Measurements from ENCODE around the gene TTBK2.

Gene TTBK2

DNA sequence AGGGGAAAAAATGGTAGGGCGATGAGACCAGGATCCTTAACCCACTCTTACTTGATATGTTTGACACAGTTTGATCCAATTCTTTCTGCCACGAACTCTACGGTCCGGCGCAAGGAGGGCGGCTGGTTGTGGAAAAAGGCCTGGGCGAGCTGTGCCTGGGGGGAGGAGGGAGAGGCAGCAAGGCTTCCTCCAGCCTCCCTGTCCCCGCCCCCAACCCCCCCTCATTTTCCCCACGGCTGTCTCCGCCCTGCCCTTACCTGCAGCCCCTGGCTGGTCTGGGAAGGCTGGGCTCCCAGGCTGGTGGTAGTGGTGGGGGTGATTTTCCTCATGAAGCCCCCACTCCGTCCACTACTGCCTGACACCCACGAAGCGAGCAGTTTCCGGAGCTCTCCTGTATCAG lies 191.6 kb downstream of the TTBK2 start:
- no peak for DNase-seq (ENCODE audit: low read depth, low spot score)

DNA sequence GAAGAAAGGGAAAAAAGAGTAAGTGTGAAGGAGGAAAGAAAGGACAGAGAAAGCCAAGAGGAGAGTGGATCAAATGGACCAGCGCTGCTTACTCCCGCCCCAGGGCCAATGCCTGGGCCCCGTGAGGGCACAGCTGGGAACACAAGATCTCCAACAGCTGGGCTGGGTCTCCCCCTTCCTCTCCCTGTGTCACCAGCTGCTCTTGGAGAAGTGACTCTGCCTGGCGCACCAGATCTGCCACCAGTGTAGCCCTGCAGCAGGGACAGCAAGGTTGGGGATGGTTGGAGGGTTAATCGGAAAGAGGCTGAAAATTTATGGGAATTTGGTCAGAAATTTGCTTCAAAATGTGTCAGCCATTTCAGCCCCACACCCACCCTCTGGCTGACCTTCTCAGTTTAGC lies 192.0 kb downstream of the TTBK2 start:
- no peak for DNase-seq (ENCODE audit: low read depth, low spot score)

DNA sequence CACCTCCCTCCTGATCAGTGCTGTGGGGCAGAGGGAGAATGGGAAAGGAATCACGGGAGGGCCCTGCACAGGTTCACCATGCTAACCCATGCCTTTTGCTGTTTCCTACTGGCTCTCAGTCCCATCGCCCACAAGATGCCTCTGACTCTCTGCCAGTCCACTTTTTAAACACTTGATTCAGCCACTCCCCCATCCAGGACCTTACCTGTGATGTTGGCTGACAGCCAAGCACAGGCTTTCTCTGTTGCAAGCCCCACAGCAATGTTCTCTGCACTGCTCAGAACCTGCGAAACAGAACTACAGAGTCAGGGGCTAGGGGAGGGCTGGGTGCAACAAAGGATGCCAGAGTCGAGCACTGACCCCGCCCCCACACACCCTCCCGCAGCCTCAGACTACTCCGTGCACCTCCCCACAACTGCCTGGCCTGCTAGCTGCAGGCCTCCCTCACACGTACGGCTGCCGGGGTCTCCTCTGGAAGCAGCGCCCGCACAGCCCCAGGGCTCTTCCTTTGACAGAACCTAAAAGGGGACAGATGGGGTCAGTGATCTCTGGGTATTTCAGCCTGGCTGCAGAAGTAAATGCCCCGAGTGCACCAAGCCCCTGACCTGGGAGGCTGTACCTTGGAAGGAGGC lies 192.7 kb downstream of the TTBK2 start:
- no peak for DNase-seq (ENCODE audit: low read depth, low spot score)

GRCh38 chr15:42726114-42726513 lies 194.5 kb downstream of the TTBK2 start:
- no peak for DNase-seq (ENCODE audit: low read depth, low spot score)

GRCh38 chr15:42725331-42725903 lies 195.2 kb downstream of the TTBK2 start:
- no peak for DNase-seq (ENCODE audit: low read depth, low spot score)

GRCh38 chr15:42724276-42724675 lies 196.3 kb downstream of the TTBK2 start:
- DNase-seq (ENCODE audit: low read depth, low spot score) = no peak

DNA sequence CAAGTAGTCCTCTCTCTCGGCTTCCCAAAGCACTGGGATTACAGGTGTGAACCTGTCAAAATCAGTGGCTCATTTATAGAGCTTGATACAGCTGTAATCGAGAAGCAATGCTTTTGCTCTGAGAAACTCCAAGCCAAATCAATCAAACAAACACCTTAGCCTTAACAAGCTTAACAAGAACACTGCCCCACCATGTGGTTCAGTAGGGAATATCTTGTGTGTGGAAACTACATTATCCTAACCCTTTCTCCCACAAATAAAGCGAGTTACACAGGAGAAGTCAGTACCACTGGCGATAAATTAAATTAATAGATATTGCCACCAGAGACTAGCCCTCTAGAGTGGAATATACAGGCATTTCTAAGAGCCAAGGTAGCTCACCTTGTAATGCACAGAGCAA lies 197.5 kb downstream of the TTBK2 start:
- no peak for DNase-seq (ENCODE audit: low read depth, low spot score)

GRCh38 chr15:42721916-42722315 lies 198.7 kb downstream of the TTBK2 start:
- DNase-seq (ENCODE audit: low read depth, low spot score) = no peak

DNA sequence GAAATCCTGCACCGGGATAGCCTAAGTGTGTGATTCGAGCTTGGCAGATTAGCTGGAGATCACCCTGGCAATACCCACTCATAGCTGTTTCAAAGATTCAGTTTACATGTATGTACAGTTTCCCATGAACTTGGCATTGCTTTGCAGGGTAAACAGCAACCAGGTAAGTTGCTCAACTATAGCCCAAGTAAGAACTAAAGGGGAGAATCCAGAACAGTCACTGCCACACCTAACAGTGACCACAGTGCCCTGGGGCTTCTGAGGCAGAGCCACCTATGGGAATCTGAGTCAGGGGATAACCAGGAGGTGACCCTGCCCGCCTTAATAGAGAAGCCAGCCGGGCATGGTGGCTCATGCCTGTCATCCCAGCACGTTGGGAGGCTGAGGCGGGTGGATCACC lies 199.6 kb downstream of the TTBK2 start:
- no peak for DNase-seq (ENCODE audit: low read depth, low spot score)

DNA sequence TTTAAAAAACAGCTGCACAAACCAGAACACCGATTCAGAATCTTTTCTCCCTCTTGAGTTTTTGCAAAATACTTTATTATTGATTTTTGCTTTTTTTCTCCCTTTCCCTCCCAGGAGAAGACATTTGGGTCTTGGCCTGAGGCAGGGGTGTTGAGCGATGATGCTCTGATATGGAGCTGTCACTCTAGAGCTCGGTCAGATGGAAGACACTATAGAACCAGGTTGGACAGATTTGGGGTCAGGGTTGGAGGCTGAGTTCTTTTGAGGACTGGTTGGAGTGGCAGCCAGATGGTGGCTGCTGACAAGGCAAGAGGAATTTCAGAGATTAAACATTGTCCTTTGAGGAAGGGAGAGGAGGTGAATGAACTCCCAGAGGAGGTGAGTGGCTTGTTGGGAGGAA lies 200.5 kb downstream of the TTBK2 start:
- DNase-seq (ENCODE audit: low read depth, low spot score) = no peak

DNA sequence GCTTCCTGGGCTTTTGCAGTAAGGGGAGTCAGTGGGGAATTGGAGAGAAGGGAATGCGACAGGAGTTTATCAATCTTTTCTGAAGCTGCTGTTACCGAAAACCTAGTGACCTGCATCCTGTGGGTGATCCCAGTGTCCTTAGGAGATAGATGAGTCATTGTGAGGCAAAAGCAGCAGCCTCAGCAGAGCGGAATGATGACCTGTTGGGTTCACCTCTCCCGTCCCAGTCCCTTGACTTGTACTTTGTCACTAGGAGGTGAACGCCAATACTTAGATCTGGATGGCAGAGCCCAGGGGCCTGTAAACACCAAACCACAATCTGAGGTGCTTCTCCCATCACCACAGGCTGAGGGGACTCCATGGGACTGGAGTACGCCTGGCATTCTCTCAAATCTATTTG lies 201.5 kb downstream of the TTBK2 start:
- DNase-seq (ENCODE audit: low read depth, low spot score) = no peak

GRCh38 chr15:42716626-42717025 lies 204.0 kb downstream of the TTBK2 start:
- no peak for DNase-seq (ENCODE audit: low read depth, low spot score)

DNA sequence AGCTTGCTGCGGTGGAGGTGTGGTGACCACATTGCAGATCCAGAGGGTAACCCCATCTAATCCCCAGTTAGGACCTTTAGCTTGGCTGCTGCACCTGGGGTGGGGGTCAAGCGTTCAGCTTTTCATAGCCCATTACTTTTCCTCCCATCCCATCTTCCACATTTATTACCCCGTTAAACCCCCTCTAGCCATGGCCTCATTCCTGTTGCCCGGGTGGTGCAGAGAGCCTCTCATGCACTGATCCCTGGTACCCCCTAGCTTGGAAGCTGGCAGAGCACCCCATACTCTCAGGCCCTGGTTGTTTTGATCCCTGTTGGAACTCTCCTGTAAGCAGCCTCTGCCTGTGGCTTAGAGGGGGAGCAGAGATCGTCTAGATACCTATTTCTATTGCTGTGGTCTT lies 204.5 kb downstream of the TTBK2 start:
- no peak for DNase-seq (ENCODE audit: low read depth, low spot score)

DNA sequence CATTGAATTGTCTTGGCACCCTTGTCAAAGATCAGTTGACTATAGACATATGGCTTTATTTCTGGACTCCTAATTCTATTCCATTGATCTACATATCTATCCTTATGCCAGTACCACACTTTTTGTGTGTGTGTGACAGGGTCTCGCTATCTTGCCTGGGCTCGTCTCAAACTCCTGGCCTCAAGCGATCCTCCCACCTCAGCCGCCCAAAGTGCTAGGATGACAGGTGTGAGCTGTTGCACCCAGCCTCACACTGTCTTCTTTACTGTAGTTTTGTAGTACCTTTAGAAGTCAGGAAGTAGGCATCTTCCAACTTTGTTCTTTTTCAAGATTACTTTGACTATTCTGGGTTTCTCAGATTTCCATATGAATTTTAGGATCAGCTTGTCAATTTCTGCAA lies 208.0 kb downstream of the TTBK2 start:
- no peak for DNase-seq (ENCODE audit: low read depth, low spot score)

- DNase-seq (ENCODE audit: low read depth, low spot score) = no peak
These were observed 208.8 kb downstream of the TTBK2 start for GRCh38 chr15:42711746-42712145.

DNA sequence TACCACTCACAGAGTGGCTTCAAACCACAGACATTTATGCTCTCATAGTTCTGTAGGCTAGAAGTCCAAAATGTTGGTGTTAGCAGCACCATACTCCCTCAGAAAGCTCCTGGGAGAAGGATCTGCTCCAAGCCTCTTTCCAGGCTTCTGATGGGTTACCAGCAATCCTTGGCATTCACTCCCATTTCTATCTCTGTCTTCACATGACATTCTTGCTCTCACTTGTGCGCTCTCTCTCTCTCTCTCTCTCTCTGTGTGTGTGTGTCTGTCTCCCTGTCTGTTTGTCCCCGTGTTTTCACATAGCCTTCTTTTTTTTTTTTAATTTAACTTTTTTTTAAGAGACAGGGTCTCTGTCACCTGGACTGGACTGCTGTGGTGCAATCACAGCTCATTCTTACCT lies 209.9 kb downstream of the TTBK2 start:
- DNase-seq (ENCODE audit: low read depth, low spot score) = no peak

GRCh38 chr15:42707873-42708544 lies 212.6 kb downstream of the TTBK2 start:
- DNase-seq (ENCODE audit: low read depth, low spot score) = no peak

- DNase-seq (ENCODE audit: low read depth, low spot score) = no peak
These were observed 213.5 kb downstream of the TTBK2 start for GRCh38 chr15:42707068-42707467.

DNA sequence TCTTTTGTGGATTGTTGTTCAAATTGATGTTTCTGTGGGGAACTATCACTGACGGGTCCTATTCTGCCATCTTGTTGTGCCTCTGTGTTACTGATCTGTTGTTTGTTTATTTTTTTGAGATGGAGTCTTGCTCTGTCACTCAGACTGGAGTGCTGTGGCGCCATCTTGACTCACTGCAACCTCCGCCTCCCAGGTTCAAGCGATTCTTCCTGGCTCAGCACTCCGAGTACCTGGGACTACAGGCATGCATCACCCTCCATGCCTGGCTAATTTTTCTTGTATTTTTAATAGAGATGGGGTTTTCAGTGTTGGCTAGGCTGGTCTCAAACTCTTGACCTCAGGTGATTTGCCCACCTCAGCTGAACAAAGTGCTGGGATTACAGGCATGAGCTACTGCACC lies 215.2 kb downstream of the TTBK2 start:
- no peak for DNase-seq (ENCODE audit: low read depth, low spot score)

- peak; percentile 44 for DNase-seq (ENCODE audit: low read depth, low spot score)
These were observed 216.1 kb downstream of the TTBK2 start for GRCh38 chr15:42704492-42704926.

DNA sequence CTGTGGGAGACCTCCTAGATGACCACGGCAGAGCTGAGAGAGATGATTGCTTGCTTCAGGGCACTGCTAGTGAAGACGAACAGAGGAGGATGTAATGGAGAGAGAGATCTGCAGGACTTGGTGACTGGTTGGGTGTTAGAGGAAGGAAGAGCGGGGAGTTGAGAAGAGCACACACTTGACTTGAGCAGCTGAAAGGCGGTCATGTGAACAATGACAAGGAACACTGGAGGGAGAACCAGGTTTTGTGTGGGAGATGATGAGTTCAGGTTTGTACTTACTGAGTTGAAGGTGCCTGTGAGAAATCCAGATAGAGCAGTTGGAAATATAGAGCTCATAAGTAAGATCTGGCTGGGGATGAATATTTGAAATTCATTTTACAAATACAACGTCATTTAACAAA lies 224.0 kb downstream of the TTBK2 start:
- DNase-seq (ENCODE audit: low read depth, low spot score) = no peak

- no peak for DNase-seq (ENCODE audit: low read depth, low spot score)
These were observed 225.0 kb downstream of the TTBK2 start for GRCh38 chr15:42695527-42696071.

GRCh38 chr15:42694398-42694797 lies 226.2 kb downstream of the TTBK2 start:
- no peak for DNase-seq (ENCODE audit: low read depth, low spot score)
